Kidney epithelial cell (primary cell): Measurements from ENCODE around the gene GIMAP5. TPM values are rescaled to one million over a fixed set of nuclear protein-coding genes. Genes with fewer than 3 reads are reported as not detected.

Experiments used
- DNase-seq: peaks from one replicate; pipeline ENCODE4 v3.0.0-alpha.2; 2010; ENCODE audit warnings: low read depth
- H3K27me3 ChIP-seq: 2 replicates; pipeline ENCODE4 v1.6.0; 2011; ENCODE audit warnings: low read length; ENCODE audit not compliant: control insufficient read depth, insufficient read depth
- H3K36me3 ChIP-seq: 2 replicates; pipeline ENCODE4 v1.5.1; 2011; ENCODE audit warnings: low read length; ENCODE audit not compliant: control insufficient read depth, insufficient read depth
- H3K4me3 ChIP-seq: 2 replicates; pipeline ENCODE4 v1.5.1; 2011; ENCODE audit warnings: low read depth, mild to moderate bottlenecking, control low read depth, low read length
- total RNA-seq: library from RNA; depleted of rRNA; stranded (reverse); fragments of >200 nt; gene quantifications from 2 replicates; pipeline ENCODE4 v1.2.3, GENCODE V29; 2015
- TF ChIP-seq, protein P1 (sequence below): IDR thresholded peaks from 2 replicates; pipeline ENCODE4 v1.5.1; 2011; ENCODE audit warnings: mild to moderate bottlenecking, moderate library complexity, low read length, control low read depth, inconsistent platforms; ENCODE audit not compliant: insufficient read depth, poor library complexity, severe bottlenecking

The GIMAP5 gene
- total RNA-seq, 1 donor from 2014 or later = 0.17 TPM

- H3K27me3 ChIP-seq = no peaks in the 10 kb centered on the region
- no peaks in the 10 kb centered on the region for H3K36me3 ChIP-seq
- no peak for DNase-seq
- TF ChIP-seq, protein P1, sequence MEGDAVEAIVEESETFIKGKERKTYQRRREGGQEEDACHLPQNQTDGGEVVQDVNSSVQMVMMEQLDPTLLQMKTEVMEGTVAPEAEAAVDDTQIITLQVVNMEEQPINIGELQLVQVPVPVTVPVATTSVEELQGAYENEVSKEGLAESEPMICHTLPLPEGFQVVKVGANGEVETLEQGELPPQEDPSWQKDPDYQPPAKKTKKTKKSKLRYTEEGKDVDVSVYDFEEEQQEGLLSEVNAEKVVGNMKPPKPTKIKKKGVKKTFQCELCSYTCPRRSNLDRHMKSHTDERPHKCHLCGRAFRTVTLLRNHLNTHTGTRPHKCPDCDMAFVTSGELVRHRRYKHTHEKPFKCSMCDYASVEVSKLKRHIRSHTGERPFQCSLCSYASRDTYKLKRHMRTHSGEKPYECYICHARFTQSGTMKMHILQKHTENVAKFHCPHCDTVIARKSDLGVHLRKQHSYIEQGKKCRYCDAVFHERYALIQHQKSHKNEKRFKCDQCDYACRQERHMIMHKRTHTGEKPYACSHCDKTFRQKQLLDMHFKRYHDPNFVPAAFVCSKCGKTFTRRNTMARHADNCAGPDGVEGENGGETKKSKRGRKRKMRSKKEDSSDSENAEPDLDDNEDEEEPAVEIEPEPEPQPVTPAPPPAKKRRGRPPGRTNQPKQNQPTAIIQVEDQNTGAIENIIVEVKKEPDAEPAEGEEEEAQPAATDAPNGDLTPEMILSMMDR = no peak
- no peak overlapping the region for H3K4me3 ChIP-seq
Measured at GRCh38 chr7:150738092-150738491, 874 bp downstream of the GIMAP5 start.

DNA sequence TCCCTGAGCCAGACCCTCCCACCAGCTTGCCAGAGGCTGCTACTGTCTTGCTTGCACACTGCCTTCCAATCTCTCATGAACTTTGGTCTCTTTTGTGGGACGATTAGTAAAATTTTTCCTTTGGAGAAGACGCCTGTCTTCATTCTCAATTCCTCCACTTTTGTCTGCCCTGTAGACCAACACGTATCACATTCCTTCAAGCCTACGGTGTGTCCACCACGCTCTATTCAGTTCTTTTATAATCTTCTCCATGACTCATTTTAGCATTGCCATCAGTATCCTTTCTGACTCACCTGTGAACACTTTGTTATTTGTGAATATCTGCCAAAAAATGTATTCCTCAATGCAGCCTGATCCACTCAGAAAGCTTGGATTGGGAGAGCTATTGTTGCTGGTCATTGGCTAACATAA lies 1.4 kb downstream of the GIMAP5 start:
- DNase-seq = no peak
- no peak overlapping the region for H3K4me3 ChIP-seq
- H3K36me3 ChIP-seq = no peaks in the 10 kb centered on the region
- H3K27me3 ChIP-seq = no peaks in the 10 kb centered on the region
- TF ChIP-seq, protein P1 = no peak

GRCh38 chr7:150739033-150739432 lies 1.8 kb downstream of the GIMAP5 start:
- TF ChIP-seq, protein P1 = no peak
- no peaks in the 10 kb centered on the region for H3K27me3 ChIP-seq
- DNase-seq = no peak
- no peaks in the 10 kb centered on the region for H3K36me3 ChIP-seq
- no peak overlapping the region for H3K4me3 ChIP-seq

DNA sequence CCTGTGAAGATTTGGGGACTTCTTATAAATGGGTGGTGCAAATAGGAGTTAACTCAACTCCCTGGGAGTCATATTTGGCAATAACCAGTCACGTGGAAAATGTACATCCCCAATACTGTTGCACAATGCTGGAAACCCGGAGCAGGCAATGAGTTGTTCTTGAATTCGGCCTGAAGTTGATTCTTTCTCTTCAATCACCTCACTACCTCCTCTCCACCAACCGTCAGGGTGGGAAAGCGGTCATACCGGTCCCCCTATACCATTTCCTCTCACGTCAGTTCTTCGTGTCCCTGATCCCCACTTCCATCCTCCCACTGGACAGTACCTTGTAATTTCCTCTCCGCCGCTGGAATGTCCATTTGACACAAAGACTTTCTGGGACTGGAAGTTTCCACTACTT lies 2.8 kb downstream of the GIMAP5 start:
- H3K36me3 ChIP-seq = no peaks in the 10 kb centered on the region
- TF ChIP-seq, protein P1 = no peak
- DNase-seq = no peak
- H3K4me3 ChIP-seq = no peak overlapping the region
- no peaks in the 10 kb centered on the region for H3K27me3 ChIP-seq

DNA sequence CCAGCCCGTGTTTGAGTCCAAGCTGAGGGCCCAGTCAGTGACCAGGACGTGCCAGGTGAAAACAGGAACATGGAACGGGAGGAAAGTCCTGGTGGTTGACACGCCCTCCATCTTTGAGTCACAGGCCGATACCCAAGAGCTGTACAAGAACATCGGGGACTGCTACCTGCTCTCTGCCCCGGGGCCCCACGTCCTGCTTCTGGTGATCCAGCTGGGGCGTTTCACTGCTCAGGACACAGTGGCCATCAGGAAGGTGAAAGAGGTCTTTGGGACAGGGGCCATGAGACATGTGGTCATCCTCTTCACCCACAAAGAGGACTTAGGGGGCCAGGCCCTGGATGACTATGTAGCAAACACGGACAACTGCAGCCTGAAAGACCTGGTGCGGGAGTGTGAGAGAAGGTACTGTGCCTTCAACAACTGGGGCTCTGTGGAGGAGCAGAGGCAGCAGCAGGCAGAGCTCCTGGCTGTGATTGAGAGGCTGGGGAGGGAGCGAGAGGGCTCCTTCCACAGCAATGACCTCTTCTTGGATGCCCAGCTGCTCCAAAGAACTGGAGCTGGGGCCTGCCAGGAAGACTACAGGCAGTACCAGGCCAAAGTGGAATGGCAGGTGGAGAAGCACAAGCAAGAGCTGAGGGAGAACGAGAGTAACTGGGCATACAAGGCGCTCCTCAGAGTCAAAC lies 5.2 kb downstream of the GIMAP5 start:
- no peak for DNase-seq
- TF ChIP-seq, protein P1 = no peak
- no peaks in the 10 kb centered on the region for H3K27me3 ChIP-seq
- no peak overlapping the region for H3K4me3 ChIP-seq
- no peaks in the 10 kb centered on the region for H3K36me3 ChIP-seq
